HAP-1 (cell line): Measurements from ENCODE around the gene WDPCP.
"Not testable (repeated sequence)": the region's sequence is repeated elsewhere in the genome, so short reads cannot be mapped to it uniquely, and the experiment has no call there.

Source experiments
- DNase-seq, 2 experiments: peaks; one replicate each; pipeline ENCODE4 v3.0.0-alpha.2; 2016 to 2020; ENCODE audit warnings: low spot score in 2 of 2
- H3K27me3 ChIP-seq: fragments of 250-450 bp; sonication (Bioruptor Pico); 2 replicates; pipeline ENCODE4 v1.5.1; 2020; ENCODE audit warnings: low read depth, mild to moderate bottlenecking, moderate library complexity
- H3K36me3 ChIP-seq: fragments of 250-450 bp; sonication (Bioruptor Pico); replicated peaks from 2 replicates; pipeline ENCODE4 v1.5.1; 2020; ENCODE audit warnings: mild to moderate bottlenecking
- H3K4me1 ChIP-seq: fragments of 250-450 bp; sonication (Bioruptor Pico); 2 replicates; pipeline ENCODE4 v1.5.1; 2020; ENCODE audit warnings: mild to moderate bottlenecking
- H3K4me3 ChIP-seq: fragments of 250-450 bp; sonication (Bioruptor Pico); 2 replicates; pipeline ENCODE4 v1.5.1; 2020; ENCODE audit warnings: mild to moderate bottlenecking, moderate library complexity
- H3K9me3 ChIP-seq: fragments of 250-450 bp; sonication (Bioruptor Pico); 2 replicates; pipeline ENCODE4 v1.5.1; 2020; ENCODE audit warnings: mild to moderate bottlenecking, moderate library complexity
- in situ Hi-C: fragments of 300-500 bp; cut with MboI; formaldehyde crosslinking; loops from 3 replicates; pipeline ENCODE4 v1.14.3; 2020; ENCODE audit warnings: low sequenced_read_pairs, inconsistent platforms, mixed read lengths

The WDPCP gene

GRCh38 chr2:63588385-63589147 lies at the start of gene WDPCP, which contains the start of gene MDH1:
TSS of gene WDPCP (minus strand) at chr2:63588477. CDS start at chr2:63588271, 206 bp downstream.
TSS of gene MDH1 (plus strand) at chr2:63588963. CDS start at chr2:63589044, 81 bp downstream.
- in situ Hi-C loops, result no loop called here
- Histone ChIP-seq H3K4me1 (peaks cover 28% of the 10 kb centered on the region), H3K9me3 (no peaks in the 10 kb centered on the region), H3K36me3 (no peaks in the 10 kb centered on the region), H3K4me3 (peak within 1 kb of the TSS; percentile 86), H3K27me3 (no peaks in the 10 kb centered on the region)
- DNase-seq, result peak; percentile 95 to 100

- Histone ChIP-seq H3K9me3 (peaks cover 3% of the 10 kb centered on the region; the same call in 1 of the 2 replicates), H3K4me1 (no peaks in the 10 kb centered on the region), H3K27me3 (no peaks in the 10 kb centered on the region), H3K36me3 (no peaks in the 10 kb centered on the region), H3K4me3 (no peak overlapping the region)
- DNase-seq, result no peak
- in situ Hi-C loops, result no loop called here
Measured at GRCh38 chr2:63632382-63632781, 44.1 kb upstream of the WDPCP start.

- Histone ChIP-seq H3K27me3 (no peaks in the 10 kb centered on the region), H3K4me3 (no peak overlapping the region), H3K4me1 (no peaks in the 10 kb centered on the region), H3K9me3 (peaks cover 3% of the 10 kb centered on the region; the same call in 1 of the 2 replicates), H3K36me3 (no peaks in the 10 kb centered on the region)
- in situ Hi-C loops, result no loop called here
- DNase-seq, result no peak
Measured at GRCh38 chr2:63631501-63631900, 43.2 kb upstream of the WDPCP start.

GRCh38 chr2:63628403-63628942 lies 40.2 kb upstream of the WDPCP start:
- Histone ChIP-seq H3K27me3 (no peaks in the 10 kb centered on the region), H3K36me3 (no peaks in the 10 kb centered on the region), H3K4me1 (no peaks in the 10 kb centered on the region), H3K4me3 (no peak overlapping the region), H3K9me3 (peaks cover 3% of the 10 kb centered on the region; the same call in 1 of the 2 replicates)
- DNase-seq, result no peak
- in situ Hi-C loops, result no loop called here

GRCh38 chr2:63627866-63628265 lies 39.6 kb upstream of the WDPCP start:
- in situ Hi-C loops, result no loop called here
- Histone ChIP-seq H3K4me1 (no peaks in the 10 kb centered on the region), H3K4me3 (no peak overlapping the region)

GRCh38 chr2:63623763-63624162 lies 35.5 kb upstream of the WDPCP start:
- H3K36me3 ChIP-seq, result not testable (repeated sequence)

More at GRCh38 chr2:63627866-63628265, 39.6 kb upstream of the WDPCP start:
- Histone ChIP-seq H3K9me3 (peaks cover 3% of the 10 kb centered on the region; the same call in 1 of the 2 replicates), H3K27me3 (no peaks in the 10 kb centered on the region), H3K36me3 (no peaks in the 10 kb centered on the region)
- DNase-seq, result no peak

GRCh38 chr2:63622751-63623150 lies 34.5 kb upstream of the WDPCP start:
- H3K4me3 ChIP-seq, result no peak overlapping the region
- no peaks in the 10 kb centered on the region for H3K27me3 ChIP-seq
- in situ Hi-C loops, result no loop called here
- no peaks in the 10 kb centered on the region for H3K36me3 ChIP-seq
- H3K9me3 ChIP-seq, result no peaks in the 10 kb centered on the region; the same call in 1 of the 2 replicates
- DNase-seq, result no peak
- peaks cover 10% of the 10 kb centered on the region for H3K4me1 ChIP-seq

More at GRCh38 chr2:63623763-63624162, 35.5 kb upstream of the WDPCP start:
- H3K9me3 ChIP-seq, H3K4me1 ChIP-seq, H3K27me3 ChIP-seq, DNase-seq, H3K4me3 ChIP-seq, in situ Hi-C loops: not testable (repeated sequence)

- in situ Hi-C loops, result no loop called here
- Histone ChIP-seq H3K36me3 (no peaks in the 10 kb centered on the region), H3K9me3 (no peaks in the 10 kb centered on the region; the same call in 1 of the 2 replicates), H3K27me3 (no peaks in the 10 kb centered on the region), H3K4me1 (peaks cover 44% of the 10 kb centered on the region), H3K4me3 (no peak overlapping the region)
- no peak for DNase-seq
Measured at GRCh38 chr2:63619328-63619727, 31.1 kb upstream of the WDPCP start.

- Histone ChIP-seq H3K9me3 (no peaks in the 10 kb centered on the region; the same call in 1 of the 2 replicates), H3K27me3 (no peaks in the 10 kb centered on the region), H3K36me3 (no peaks in the 10 kb centered on the region), H3K4me3 (no peak overlapping the region), H3K4me1 (peaks cover 59% of the 10 kb centered on the region)
- no peak for DNase-seq
- in situ Hi-C loops, result no loop called here
Measured at GRCh38 chr2:63617366-63617765, 29.1 kb upstream of the WDPCP start.

GRCh38 chr2:63614983-63615945 lies 27.0 kb upstream of the WDPCP start:
- Histone ChIP-seq H3K4me3 (no peak overlapping the region), H3K9me3 (no peaks in the 10 kb centered on the region), H3K4me1 (peaks cover 59% of the 10 kb centered on the region), H3K36me3 (no peaks in the 10 kb centered on the region), H3K27me3 (no peaks in the 10 kb centered on the region)
- in situ Hi-C loops, result no loop called here
- peak; percentile 58 to 70 for DNase-seq

GRCh38 chr2:63614448-63614968 lies 26.2 kb upstream of the WDPCP start:
- in situ Hi-C loops, result no loop called here
- H3K4me3 ChIP-seq, result no peak overlapping the region
- peak in 1 of 2 experiments; percentile 56 for DNase-seq

GRCh38 chr2:63613391-63613901 lies 25.2 kb upstream of the WDPCP start:
- in situ Hi-C loops, result no loop called here
- DNase-seq, result peak; percentile 26 to 86

More at GRCh38 chr2:63614448-63614968, 26.2 kb upstream of the WDPCP start:
- no peaks in the 10 kb centered on the region for H3K27me3 ChIP-seq
- H3K36me3 ChIP-seq, result no peaks in the 10 kb centered on the region
- H3K4me1 ChIP-seq, result peaks cover 59% of the 10 kb centered on the region
- no peaks in the 10 kb centered on the region for H3K9me3 ChIP-seq

GRCh38 chr2:63610525-63610924 lies 22.2 kb upstream of the WDPCP start:
- H3K36me3 ChIP-seq, result peaks cover 14% of the 10 kb centered on the region
- H3K27me3 ChIP-seq, result no peaks in the 10 kb centered on the region
- H3K4me3 ChIP-seq, result no peak overlapping the region
- DNase-seq, result no peak
- peaks cover 27% of the 10 kb centered on the region for H3K4me1 ChIP-seq
- no peaks in the 10 kb centered on the region for H3K9me3 ChIP-seq
- in situ Hi-C loops, result no loop called here

More at GRCh38 chr2:63613391-63613901, 25.2 kb upstream of the WDPCP start:
- H3K27me3 ChIP-seq, result no peaks in the 10 kb centered on the region
- H3K36me3 ChIP-seq, result no peaks in the 10 kb centered on the region
- H3K4me1 ChIP-seq, result peaks cover 54% of the 10 kb centered on the region
- H3K9me3 ChIP-seq, result no peaks in the 10 kb centered on the region
- H3K4me3 ChIP-seq, result no peak overlapping the region
